Activated CD4-positive, alpha-beta T cell treated with anti-CD3 and anti-CD28 coated beads, Interleukin-2, Interleukin-6, amounts not matched to agents 100 ng/mL and 50 ng/mL, durations not matched to agents 16 hours and 8 hours (primary cell): ENCODE results near the gene NDUFB10.

Experiments used
- DNase-seq: peaks from one replicate; pipeline ENCODE4 v3.0.0-alpha.2; 2020

The NDUFB10 gene

DNA sequence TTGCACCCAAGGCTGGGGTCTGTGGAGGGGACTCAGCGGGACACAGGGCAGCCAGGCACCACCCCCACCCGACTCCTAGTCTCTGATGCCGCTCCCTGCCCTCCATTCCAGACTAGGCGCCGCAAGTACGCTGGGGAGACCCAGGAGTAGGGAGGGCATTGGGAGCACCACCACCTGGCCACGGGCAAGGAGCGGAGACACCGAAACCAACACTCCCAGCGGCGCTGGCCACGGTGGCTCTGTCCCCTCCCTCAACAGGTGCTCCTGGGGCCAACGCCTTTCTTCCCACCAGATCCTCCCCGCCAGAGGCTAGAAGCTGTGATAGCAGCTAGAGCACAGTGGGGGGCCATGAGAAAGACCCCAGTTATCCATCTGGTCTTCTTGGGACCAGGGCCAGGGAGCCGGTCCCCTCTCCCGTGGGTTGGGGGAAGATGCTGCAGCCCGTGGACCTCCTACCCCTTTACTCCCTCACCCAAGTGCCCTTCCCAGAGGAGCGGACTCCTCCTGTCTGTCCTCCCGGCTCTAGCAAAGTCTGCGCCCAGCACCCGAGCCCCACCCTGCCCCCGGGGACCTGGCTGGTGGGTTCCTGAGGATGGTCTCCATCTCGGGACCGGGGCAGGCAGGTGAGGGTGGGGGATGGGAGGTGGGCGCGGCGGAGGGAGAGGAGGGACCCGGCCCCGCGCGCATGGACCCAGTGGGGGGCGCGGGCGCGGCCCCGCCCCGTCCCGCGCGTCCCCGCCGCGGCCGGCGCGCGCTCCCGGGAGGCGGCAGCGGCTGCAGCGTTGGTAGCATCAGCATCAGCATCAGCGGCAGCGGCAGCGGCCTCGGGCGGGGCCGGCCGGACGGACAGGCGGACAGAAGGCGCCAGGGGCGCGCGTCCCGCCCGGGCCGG lies 30.1 kb downstream of the NDUFB10 start, which contains the start of gene SYNGR3:
Gene SYNGR3, plus strand, starts transcription at position 762 of the 892 bp plus-strand sequence. CDS start 133 bp downstream, outside the sequence.
- DNase-seq: no peak

DNA sequence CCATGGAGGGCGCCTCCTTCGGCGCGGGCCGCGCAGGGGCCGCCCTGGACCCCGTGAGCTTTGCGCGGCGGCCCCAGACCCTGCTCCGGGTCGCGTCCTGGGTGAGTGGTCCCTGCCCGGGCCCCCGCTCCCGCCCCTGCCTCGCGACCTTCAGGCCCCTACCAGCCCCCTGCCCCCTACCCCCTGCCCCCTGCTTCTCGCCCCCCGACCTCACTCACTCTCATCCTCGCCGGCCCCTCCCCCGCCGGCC lies 30.7 kb downstream of the NDUFB10 start:
- no peak for DNase-seq

DNA sequence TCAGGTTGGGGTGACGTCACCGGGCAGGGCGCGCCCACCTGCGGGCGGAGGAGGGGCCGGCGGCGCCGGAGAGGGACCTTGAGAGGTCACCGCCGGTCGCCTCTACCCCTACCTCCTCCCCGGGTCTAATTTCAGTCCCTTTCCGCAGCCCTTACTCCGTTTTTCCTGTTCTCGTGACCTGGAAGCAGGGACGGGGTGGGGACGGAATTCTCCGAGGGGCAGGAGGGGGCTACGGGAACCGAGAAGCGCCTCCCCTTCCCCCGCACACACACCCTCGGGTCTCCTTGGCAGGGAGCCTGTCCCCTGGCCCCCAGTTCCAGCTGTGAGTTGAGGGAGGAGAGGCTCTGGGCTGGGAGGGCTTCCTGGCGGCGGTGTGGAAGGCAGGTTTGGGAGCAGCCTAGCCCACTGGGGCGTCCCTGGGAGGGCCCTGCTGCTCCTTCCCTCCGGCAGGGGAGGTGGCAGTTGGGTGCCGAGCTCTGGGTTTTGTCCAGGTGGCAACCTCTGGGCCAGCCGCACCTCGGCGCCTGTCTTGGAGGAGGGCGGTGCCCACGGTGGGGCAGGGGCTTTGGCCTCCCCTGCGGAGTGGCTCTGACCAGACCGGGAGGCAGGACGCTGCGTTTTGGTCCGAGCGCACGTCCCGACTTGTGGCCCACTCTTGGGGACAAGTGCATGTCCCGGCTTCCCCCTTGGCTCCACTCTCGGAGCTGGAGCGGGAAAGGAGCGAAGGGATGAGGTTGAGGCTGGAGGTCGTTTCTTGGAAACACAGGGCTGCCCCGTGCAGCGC lies 31.2 kb downstream of the NDUFB10 start:
- DNase-seq: peak; percentile 57

DNA sequence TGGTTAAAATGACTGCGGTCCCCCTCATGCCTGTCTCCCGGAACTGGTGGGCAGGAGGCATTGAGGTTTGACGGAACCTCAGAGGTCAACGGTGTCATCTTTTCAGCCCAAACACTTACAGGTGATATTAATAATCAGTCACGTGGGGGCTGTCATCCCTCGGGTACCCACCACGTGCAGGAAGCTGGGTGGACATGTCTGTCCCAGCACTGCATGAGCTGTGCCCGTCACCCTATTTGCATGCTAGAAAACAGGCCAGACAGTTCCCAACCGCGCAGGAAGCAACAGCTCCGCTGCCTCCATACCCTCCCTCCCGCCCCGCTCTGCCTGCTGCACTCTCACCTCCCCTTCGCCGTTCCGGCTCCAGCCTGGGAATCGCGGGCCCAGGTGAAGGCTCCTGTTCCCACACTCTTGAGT lies 31.8 kb downstream of the NDUFB10 start:
- DNase-seq: peak; percentile 62

DNA sequence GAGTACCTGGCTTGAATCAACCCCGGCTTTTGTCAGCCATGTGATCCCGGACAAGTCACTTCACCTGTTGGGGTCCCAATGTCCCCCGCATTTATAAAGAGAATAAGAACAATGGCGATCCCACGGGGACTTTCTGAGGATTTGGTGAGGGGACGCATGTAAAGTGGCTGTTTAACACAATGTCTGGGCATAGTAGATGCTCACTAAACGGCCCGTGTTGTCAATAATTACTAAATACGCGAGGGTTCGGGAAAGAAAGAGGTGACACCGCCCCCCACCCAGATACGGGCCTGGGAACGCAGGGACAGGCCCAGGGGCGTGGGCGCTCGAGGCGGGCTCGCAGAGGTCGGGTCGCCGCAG lies 32.2 kb downstream of the NDUFB10 start:
- no peak for DNase-seq

DNA sequence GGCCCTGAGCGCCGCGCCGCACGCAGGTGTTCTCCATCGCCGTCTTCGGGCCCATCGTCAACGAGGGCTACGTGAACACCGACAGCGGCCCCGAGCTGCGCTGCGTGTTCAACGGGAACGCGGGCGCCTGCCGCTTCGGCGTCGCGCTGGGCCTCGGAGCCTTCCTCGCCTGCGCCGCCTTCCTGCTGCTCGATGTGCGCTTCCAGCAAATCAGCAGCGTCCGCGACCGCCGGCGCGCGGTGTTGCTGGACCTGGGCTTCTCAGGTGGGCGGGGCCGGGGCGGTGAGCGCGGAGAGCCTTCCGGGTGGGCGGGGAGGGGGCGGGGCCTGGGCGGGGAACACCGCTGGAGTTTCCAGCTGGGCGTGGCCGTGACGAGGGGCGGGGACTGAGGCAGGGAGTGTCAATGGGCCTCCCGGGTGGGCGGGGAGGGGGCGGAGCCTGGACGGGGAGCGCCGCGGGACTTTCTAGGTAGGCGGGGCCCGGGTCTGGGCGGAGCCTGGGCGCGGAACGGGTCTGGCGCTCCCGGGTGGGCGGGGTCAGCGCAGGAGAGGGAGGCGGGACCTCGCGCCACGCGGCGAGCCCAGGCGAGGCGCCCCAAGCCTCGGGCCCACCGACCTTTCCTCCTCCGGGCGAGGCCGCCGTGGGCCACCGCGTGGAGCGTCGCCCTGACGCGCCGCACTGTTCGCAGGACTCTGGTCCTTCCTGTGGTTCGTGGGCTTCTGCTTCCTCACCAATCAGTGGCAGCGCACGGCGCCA lies 32.8 kb downstream of the NDUFB10 start:
- peak; percentile 99 for DNase-seq

DNA sequence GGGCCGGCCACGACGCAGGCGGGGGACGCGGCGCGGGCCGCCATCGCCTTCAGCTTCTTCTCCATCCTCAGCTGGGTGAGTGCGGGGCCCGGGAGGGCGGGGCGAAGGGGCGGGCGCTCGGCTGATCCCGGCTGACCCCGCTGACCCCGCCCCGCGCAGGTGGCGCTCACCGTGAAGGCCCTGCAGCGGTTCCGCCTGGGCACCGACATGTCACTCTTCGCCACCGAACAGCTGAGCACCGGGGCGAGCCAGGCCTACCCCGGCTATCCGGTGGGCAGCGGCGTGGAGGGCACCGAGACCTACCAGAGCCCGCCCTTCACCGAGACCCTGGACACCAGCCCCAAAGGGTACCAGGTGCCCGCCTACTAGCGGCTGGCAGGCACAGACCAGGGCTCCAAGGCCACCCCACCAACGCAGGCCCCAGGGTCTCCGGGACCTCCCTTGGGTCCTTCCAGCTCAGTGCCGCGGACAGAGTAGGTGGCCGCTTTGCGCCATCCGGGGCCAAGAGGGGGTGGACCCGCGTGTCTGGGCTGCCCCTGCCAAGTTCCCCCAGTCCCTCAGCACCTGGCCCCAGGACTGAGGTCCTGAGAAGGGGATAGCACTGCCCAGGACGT lies 33.5 kb downstream of the NDUFB10 start:
- no peak for DNase-seq

DNA sequence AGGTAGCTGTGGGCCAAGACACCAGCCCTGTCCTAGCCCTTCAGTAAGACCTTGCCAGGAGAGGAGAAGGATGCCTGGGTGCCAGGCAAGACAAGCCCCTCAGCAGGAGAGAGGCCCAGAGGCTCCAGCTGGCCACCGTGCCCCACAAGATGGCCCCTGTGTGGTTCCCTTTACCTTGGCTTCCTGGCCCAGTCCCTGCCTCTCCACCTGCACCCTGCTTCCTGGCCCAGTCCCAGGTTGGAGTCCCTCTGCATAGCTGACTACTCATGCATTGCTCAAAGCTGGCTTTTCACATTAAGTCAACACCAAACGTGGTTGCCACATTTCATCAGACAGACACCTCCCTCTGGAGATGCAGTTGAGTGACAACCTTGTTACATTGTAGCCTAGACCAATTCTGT lies 34.4 kb downstream of the NDUFB10 start:
- peak; percentile 69 for DNase-seq

DNA sequence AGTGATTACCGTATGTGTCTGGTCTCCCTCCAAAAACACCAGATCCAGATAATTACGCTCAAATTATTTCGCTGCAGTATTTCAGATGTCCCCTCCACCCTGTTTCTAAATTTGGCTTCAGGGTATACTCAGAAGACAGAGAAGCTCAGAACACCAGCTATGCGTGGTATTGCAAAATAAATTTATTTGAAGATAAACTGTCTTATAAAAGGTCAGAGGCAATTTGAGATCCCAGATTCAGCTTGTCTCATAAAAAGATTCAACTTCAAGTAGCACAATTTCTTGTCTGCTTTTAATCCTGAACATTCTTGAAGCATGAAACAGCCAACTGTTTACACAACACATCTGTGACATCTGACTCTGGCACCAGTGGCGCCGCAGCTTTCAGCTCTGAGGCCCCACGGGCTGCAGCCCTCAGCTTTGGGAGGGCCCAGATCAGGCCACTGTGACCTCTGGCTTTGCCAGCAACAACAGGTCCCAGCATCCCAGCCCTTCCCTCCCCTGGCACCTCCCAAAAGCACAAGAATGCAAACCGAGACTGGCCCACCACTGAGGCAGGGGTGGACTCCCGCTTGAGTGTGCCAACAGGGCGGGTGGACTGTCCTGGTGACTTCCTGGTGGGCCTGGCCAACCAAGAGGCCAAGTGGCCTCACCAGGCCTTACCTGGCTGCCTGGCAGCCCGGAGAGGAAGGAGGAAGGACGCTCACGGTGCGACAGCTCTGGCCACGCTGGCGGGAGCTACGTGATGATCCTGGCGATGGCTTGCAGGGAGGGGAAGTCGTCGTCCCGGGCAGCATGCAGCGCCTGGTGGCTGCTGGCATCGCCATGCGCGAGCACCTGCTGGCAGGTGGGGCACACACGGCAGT lies 38.4 kb downstream of the NDUFB10 start:
- no peak for DNase-seq

DNA sequence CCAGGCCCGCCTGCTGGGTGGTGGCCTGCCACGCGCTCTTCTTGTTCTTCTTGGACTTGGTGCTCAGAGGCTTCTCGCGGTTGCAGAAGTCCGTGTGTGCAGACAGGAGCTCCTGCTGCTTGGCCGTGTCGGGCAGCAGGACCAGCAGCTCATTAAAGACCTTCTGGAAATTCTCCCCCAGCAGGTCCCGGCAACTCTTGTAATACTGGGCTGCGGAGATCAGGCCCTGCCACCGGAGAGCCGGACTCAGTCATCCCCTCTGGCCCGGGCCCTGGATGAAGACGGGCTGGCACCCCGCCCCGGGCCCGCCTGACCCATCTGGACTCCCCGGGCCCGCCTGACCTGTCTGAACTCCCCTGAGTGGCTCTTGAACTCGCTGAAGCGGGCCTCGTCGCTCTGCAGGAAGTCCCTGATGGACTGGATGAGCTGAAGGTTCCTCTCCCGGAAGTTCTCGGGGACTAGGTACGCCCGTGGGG lies 39.1 kb downstream of the NDUFB10 start:
- DNase-seq: no peak

DNA sequence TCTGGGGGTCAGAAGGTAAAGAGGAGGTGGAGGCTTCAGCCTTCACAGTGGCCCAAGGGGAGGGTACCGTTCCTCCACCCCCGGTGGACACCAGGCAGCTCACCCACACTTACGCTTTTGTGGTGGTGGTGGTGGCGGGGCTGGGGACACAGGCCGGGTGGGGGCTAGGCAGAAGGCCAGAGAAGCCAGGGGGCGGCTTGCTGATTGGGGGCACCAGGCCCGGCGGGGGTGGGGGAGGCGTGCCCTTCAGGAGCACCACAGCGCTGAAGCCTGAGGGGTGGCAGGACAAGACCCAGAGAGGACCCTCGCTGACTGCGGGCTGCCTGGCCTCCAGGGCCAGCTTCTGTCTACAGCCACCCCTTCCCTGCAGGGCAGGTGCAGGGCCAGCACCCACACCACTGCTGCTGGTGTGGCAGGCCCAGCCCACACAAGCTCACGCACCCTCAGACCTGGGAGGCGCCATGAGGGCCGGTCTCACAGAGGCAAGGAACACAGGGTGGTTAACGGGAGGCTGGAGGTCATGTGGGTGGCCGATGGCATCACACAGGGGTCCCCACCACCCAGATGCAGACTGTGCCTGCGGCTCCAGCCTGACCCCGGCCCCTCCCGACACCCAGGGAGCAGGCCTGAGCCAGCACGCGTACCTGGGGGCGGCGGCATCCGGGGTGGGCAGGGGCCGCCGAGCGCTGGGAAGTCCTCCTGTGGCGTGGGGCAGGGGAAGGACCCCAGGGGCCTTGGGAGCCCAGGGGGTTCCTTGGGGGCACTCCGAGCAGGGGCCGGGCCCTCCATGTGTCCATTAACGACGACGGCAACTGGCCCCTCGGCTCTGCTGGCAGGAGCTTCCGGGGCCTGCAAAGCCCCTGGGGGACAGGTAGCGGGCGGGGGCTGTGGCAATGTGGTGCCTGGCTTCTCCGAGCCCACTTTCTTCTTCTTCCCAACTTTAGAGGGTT lies 39.8 kb downstream of the NDUFB10 start:
- DNase-seq: no peak

DNA sequence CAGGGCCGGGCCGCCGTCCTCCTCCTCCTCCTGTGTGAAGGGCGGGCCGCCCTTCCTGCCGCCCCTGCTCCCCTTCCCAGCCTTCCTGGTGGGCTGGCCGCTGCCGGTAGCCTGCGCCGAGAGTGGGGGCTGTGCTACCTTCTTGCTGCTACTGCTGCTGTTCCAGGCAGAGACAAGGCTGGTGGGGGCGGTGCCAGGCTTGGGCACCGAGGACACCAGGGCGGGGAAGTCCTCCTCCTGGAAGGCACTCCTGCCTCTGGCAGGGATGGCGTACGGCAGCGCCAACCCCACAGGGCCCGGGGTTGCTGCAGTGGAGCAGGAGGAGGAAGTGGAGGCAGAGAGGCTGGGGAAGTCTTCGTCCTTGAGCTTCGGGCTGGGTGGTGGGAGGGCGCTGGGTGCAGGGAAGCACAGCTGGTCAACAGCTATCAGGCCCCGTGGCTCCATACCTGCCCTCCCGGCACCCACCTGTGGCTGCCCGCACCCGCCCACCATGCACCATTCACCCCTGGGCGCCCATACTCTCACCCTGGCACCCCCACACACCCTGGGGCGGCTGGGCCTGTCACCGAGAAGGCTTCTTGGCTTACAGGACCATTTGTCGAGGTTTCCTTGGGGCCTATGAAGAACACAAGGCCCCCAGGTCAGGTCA lies 40.7 kb downstream of the NDUFB10 start:
- DNase-seq: no peak

DNA sequence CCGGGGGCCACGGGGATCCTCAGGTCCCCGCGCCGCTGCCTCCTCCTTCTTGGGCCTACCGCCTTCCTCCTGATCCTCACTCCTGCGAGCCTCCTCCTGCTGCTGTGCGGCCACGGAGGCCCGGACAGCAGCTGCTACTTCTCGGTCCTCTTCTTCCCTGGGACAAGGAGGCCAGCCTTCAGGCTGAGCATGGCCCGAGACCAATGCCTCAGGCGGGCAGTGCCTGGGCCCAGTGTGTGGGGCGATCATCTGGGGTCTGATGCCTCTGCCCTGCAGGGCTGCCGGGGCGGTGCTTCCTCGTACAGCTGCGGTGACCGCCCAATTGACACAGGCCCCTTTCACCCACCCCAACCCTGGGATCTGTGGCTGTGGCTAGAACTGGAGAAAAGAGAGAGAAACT lies 41.7 kb downstream of the NDUFB10 start:
- no peak for DNase-seq

DNA sequence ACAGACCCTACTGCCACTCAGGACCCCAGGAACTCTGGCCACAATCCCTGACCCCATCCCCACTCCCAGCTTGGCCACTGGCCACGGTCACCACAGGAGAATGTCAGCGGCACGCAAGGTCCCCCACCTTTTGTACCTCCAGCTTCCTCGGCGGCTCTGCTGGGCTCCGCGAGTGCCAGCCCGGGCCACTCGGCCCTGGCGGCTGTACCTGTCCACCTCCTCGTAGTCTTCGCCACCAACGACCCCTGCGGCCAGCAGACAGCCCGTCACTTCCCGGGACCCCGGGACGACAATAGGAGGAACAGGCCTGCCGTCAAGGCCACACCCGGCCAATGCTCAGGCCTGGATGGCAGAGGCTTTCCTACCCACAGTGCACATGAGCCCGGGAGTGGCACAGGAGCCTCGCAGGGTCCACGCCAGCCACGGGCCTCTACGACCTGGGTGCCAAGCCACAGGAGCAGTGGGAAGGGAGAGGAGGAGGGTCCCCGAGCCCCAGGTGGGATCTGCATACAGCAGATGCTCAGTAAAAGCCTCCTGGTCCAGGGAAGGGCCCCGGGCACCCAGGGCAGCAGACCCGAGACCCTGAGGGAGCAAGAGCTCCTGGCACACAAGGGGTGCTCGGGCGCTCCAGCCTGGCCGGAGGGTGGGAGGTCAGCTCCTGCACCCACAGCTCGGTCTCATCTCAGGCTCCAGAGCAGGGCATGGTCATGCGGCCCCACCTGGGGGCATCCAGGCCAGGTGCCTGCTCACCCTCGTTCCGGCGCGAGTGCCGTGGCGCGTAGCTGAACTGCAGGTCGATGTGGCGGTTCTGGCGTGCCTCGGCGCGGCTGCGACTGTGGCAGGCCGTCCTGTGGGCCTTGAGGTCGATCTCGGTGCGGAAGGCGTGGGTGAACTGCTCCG lies 42.4 kb downstream of the NDUFB10 start:
- DNase-seq: no peak

DNA sequence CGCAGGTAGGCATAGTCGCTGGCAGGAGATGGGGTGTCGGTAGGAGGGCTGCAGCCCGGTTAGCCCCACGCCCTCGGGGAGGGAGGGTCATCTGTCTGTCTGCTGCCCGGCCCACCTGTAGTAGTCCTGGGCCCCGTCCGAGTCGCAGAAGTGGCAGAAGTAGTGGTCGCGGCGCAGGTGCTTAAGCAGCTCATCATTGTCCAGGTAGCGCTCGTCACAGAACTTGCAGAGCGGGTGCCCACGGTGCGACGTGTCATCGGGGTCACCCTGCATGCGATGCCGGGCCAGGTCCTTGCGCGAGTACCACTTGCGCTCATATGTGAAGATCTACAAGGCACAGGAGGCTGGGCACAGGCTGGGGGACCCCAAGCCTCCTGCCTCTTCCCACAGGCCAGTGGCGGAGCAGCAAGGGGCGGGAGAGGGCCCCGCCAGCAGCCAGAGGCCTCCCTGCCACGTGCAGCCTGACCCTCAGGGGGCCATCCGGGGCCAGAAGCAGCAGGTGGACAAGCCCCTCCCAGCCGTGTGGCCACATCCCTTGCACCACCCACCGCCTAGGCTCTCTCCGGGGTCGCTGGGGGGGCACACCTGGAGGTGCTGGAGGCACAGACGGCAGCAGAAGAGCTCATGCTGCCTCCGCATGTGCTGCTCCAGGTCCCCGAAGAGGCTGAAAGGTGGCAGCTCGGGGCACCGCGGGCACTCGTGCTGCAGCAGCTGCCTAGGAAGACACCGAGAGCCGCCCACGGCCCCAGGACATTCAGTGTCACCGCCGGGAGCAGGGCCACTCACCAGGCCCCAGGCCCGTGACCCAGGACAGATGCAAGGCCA lies 43.3 kb downstream of the NDUFB10 start:
- no peak for DNase-seq

DNA sequence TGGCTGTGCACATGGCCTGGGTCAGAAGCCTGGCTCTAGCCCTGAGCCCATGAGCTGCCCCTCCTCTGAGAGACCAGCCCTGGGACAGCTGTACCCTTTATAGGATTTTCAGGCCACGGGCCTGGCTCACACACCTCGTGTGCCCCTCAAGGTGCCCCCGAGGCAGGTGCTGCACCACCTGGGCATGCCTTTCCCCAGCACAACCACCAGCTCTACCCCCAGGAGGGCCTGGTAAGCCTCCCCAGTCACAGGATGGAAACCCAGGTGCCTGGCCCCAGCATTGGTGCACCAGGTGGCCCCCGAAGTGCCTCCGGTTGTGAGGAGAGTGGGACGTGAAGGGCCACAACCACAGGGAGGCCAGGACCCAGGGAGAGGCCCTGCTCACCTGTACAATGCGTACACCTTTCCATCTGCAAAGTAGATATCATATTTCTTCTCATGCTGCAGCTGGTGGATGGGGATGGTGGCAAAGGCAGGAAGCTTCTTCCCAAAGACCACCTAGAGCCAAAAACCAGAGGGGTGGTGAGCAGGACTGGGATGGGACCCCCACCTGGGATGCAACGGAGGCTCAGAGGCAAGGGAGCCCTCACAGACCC lies 44.0 kb downstream of the NDUFB10 start:
- no peak for DNase-seq

DNA sequence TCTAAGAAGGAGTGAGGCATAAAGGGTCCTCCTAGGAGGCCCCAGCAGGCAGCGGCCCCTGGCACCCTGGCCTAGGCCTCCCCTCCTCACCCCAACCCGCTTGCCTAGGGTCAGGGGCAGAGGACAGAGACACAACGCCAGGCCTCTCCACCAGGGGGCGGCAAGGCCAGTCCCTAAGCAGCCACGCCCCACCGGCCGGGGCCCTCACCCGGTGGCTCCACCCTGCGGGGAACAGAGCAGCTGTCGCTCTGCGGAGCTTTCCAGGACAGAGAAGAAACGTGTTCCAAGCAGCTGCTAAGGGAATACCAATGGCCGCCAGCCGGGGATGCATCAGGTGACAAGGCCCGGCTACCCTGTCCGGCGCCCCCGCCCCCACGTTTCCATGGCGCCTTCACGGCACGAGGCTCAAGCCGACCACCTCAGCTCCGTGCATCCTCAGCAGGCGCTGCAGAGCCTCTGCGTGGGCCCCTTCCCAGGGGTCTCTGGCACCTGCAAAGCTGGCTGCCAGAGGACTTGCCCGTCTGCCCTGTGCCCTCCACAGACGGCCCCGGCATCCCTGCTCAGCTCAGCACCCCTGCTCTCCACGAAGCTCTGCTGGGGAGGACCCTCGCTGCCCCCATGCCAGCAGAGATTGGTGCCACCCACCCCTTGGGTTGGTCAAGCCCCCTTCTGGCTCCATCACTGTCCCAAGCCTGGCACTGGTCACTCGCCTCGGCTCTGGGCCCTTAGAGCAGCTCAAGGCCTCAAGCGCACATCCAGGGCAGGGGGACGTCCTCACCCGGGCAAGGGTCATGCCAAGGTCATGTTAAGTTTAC lies 44.7 kb downstream of the NDUFB10 start:
- peak; percentile 94 for DNase-seq
